Hindlimb muscle (tissue), 1 donor: ENCODE results near the gene DBF4B. TPM values are rescaled to one million over a fixed set of nuclear protein-coding genes. Genes with fewer than 3 reads are reported as not detected.
A peak's percentile ranks its signal among the peaks of the same experiment; 100 is the strongest.
"Not testable (repeated sequence)": the region's sequence is repeated elsewhere in the genome, so short reads cannot be mapped to it uniquely, and the experiment has no call there.

Experiments
- DNase-seq: peaks from one replicate; pipeline ENCODE4 v3.0.0-alpha.2; 2013
- polyA plus RNA-seq: library from polyadenylated mRNA; unstranded; fragments of 120-200 nt; gene quantifications from one replicate; pipeline ENCODE4 v1.2.1, GENCODE V29; 2013; ENCODE audit not compliant: insufficient read length

Gene DBF4B, protein sequence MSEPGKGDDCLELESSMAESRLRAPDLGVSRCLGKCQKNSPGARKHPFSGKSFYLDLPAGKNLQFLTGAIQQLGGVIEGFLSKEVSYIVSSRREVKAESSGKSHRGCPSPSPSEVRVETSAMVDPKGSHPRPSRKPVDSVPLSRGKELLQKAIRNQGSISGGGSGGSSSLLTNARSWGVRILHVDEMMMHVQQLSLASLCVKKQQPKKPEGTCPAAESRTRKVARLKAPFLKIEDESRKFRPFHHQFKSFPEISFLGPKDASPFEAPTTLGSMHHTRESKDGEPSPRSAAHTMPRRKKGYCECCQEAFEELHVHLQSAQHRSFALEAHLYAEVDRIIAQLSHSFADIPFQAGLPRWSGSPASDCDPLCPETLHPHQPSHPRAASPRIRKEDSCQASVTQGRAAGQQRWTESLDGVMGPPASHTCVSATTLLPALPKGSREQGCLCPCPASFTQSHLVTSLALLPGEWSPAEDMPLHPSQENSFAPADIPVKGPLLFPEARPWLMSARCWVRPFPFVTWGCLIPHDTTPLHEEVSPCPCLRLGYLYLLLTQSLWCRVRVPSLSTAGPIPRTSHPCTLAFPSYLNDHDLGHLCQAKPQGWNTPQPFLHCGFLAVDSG
- 8.0 TPM for polyA plus RNA-seq

DNA sequence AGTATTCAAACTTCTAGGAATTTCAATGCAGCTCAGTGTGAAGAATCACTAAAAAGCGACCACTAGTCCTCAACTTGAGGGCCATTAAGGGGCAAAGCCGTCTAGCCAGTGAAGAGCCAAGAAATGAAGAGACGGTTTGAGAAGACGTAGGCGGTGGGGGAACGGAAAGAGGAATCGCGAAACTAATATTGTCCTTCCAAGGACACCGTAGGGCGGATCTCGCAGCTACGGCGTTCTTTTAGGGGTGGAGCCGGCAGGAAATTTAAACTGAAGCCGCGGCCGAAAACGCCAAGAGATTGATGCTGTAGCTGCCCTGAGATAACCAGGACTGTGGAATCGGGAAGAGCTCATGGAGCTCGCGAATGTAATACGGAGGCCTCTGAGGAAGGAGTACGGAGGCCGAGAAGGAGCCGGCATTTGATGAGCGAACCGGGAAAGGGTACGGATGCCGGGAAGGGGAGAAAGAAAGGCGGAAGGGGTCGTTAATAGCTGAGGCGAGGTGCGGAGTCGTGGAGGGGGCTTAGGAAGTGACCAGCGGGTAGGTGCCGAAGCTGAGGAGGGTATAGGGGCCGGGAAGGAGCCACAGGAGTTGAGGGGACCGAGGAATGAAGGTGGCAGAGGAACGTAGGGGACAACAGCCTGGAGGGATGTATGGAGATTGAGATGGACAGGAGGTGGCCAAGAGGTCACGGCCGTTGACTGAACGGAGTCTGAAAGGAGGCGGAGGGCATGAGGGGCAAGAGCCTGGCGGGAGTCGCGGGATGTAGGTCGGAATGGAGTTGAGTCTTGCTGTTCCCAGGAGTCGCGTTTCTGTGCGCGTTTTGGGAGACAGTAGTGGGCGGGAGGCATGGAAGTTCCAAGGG, at the start of gene DBF4B:
Gene DBF4B, plus strand, starts transcription at position 265 of the 863 bp plus-strand sequence. Its CDS starts 156 bp downstream, at position 421.
- peak; percentile 95 for DNase-seq

DNA sequence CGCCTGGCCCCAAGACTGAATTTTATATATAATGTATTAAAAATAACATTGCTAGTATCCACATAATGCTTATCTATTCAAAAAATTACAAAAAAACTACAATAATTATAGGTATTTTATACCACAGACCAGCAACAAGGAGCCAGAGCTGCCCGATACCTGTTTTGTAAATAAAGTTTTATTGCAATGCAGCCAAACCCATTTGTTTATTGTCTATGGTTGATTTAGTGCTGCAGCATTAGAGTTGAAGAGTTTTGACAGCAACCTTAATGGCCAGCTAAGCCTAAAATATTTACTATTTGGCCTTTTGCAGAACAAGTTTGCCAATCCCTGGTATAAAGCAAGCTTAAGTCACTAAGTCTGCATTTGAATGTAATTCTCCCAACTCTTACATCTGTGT, 46.6 kb upstream of the DBF4B start:
- no peak for DNase-seq

DNA sequence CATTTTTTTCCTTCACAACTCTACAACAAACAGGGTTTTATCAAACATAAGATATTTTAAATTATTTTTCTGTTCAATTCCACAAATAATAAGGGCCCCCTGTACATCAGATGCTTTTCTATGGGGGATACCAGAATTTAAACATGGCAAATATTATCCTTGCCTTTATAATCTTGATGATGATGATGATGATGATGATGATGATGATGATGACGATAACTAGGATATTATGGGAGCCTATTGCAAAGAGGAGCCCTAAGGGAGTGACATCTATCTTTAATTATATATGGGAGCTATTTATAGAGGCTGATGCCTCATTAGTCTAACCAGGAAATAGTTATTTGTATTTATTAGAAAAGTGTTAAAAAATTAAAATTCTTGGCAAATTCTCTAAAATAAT, 45.4 kb upstream of the DBF4B start:
- no peak for DNase-seq

DNA sequence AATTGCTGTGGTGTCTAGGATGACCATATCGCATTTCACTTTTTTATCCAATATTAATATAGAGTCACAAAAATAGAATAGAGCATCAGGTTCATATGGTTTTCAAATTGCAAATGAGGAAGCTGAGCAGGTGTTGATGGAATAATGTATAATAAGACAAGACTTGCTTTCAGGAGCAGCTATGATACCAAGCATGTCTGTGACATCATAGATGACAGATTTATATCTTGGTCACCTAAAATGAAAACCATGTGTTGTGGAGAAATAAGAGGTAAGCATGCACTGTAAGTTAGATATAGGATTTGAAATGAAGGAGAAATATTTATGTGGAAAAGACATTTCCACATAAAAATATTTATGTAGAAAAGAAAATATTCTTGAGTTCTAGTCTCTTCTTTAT, 43.6 kb upstream of the DBF4B start:
- DNase-seq, result no peak

DNA sequence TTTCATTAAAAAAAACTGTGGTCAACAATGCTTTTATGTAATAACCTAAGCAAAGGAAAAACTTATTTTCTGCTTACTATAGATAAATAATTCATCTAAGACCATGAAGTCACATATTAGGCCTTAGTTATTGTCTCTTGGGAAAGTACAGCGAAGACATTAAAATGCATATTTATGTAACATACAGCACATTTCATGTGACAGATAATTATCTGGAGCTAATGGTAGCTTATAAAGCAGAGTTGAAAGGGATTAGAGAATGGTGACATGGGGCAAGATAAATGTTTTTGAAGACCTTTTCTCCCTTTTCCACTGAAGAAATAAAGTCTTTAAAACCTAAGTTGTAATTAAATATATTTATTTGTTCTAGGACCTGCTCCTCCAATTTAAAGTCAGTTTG, 42.5 kb upstream of the DBF4B start:
- no peak for DNase-seq

DNA sequence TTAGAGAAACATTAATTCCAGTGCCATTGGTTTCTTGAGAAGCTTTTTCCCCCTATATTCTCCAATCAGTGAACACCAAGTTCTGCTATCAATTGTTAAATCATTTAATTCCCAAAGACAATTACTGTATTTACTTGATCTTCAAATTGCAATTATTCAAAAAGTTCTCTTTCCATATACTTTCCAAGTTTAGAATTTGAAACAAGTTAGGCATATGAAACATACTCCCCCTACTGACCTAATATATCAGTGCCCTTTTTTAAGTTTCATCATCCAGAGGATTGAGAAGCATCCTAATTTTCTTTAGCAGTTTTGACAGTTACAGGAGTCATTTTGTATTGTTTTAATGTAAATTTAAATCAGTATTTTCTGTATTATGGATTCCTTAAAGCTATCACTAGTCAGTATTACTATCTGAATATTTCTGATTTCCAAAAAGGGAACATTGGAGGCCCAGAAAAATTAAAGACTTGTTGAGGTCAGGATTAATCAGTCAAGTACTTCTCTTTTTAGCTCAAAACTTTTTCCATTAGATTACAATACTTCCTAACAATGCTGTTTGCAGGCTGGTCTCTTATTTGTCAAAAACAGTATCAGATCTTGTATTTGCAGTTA, 35.9 kb upstream of the DBF4B start:
- DNase-seq, result no peak

DNA sequence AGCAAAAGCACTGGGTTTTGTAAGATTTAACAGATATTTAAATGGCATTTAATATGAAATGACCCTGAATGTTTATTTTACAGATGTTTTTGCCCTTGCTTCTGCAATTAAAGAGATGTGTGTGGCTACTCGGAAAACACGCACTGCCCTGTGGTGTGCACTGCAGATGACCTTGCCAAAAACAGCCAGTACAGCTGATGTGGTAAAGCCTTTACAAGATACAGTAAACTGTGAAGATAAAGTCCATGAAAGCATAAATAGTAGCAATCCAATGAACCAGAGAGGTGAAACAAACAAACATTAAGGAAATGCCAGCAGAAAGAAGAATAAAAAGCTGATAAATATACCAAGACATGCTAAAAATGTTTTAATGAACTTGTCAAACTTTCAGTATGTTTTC, 34.6 kb upstream of the DBF4B start:
- DNase-seq, result no peak

DNA sequence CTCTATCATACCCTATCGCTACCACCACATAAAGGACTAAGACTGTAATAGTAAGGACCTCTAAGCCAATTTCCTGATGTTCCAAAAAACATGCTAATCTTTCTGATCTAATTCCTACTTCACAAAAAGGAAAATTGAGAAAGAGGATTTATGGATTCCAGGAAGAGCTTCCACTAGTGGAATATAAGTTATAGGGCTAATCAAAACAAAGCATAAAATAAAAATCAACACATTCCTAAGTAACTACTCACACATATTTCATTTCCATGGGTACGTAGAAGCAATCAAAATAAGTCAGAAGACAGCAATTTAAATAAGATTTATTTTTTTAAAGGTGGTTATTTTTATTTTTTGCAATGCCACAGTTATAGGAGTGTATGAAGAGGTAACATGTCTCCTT, 31.3 kb upstream of the DBF4B start:
- DNase-seq, result no peak

DNA sequence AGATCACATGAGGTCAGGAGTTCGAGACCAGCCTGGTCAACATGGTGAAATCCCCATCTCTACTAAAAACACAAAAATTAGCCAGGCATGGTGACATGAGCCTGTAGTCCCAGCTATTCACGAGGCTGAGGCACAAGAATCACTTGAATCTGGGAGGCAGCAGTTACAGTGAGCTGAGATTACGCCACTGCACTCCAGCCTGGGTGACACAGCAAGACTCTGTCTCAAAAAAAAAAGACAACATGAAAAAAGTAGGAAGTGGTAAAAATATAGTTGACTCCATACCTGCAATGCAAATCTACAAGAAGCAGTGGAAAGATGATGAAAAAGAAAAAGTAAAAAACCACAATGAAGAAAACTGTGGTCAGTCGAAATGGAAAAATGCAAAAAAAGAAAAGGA, 25.2 kb upstream of the DBF4B start:
- not testable (repeated sequence) for DNase-seq

DNA sequence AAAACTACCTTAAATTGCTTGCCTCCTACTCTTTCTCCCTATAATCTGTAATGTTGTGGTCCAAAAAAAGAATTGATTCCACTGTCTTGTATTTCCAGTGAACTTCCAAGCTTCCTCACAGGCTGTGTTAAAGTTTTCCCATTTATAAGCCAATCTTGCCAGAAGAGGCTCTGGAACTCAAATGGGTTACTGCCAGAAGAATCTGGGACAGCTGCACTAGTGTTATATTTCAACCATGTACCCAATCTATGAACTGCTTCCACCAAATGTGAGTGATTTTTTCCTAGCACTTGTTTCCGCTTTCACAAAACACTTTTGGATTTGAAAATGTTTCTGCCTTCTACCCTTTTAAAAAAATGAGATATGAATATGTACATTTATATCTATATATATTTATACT, 20.7 kb upstream of the DBF4B start:
- DNase-seq, result peak; percentile 43

DNA sequence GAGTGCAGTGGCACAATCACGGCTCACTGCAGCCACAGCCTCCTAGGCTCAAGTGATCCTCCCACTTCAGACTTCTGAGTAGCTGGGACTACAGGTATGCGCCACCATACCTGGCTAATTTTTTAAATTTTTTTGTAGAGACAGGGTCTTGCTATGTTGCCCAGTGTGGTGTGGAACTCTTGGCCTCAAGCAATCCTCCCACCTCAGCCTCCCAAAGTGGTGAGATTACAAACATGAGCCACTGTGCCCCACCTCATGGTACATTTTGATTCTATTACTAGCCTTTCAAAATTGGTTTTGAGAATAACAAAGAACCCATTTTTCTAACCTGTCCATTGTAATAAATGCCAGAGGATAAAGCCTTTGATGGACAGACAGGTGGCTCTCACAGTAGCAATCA, 20.3 kb upstream of the DBF4B start:
- no peak for DNase-seq

DNA sequence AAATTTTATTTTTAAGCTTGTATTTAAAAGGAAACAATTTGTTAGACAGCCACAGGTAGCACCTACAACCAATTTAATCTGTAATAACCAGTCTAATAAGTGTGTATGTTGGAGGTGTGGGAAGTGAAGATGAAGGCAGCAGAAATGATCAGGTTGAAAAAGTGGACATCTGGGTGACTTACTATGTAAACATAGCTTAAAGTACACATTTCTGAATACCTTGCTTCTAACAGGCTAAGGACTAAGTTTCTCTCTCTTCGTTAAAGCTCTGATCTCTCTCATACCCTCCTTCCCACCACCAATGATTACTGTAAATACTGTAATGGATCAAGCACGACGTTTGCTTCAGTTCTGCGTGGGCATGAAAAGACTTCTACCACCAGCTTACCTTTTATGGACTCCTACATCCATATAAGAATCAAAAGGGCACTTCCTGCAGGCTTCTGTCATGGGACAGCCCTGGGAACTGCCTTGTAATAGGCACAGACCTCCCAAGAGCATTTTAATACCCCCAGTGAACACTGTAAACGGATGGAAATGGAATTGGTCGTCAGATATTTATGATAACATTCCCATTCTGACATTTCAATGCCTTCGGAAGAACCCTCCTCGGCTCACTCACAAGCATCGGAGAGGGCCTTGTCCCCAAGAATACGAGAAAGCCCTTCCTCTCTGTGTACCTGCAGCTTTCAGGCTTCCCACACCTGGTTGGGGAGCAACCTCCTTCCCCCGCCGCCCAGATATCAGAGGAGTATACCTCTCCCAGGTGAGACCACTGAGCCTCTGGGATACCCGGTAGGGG, 19.6 kb upstream of the DBF4B start:
- no peak for DNase-seq

DNA sequence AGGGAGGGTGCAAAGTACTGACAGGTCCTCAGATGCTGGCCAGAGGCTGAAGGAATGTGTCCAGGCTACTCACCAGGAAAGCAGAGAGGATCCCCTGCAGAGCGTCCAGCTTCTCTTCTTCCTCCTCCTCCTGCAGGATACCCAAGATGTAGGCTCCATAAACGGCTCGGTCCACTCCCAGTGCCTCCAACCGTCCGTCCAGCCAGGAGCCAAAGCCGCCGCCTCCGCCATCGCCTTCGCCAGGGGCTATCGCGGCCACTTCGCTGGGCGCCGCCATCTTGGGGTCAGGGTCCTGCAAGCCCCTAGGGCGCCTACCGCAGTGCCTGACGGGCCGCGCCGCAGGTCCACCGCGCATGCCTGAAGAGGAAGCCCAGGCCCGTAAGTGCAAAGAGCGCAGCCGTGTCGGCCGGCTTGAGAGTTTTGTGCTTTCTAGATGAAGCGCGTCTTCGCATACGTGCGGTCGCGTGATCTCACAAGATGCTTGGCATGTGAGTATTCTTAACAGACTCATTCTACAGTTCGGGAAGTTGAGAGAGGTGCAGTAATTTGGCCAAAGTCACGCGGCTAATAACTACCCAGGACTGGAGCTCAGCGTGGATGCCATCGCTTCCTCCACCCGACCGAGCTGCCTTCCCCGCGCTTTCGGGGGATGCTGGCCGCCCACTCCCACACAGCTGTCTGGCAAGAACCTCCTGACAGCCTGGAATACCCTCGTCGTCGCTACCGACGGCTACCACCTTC, 18.8 kb upstream of the DBF4B start, which contains the start of gene CCDC43:
Gene CCDC43, minus strand, starts transcription at position 300 of the 741 bp plus-strand sequence. Its CDS starts 23 bp downstream, at position 277.
- peak; percentile 91 for DNase-seq

DNA sequence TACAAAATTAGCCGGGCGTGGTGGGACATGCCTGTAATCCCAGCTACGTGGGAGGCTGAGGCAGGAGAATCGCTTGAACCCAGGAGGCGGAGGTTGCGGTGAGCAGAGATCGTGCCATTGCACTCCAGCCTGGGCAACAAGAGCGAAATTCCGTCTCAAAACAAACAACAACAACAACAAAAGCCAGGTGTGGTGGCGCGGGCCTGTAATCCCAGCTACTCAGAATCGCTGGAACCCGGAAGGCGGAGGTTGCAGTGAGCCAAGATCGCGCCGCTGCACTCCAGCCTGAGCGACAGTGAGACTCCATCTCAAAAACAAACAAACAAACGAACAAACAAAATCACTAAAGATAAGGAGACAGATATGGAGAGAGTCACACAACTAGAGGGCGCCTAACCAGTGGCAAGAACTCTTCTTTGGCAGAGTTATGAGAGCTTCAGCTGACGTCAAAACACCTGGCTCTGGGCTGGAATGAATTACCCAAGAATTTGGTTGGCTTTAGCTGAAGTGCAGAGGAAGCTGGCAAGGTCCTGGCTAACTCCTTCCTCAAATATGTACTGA, 17.6 kb upstream of the DBF4B start:
- DNase-seq, result not testable (repeated sequence)

DNA sequence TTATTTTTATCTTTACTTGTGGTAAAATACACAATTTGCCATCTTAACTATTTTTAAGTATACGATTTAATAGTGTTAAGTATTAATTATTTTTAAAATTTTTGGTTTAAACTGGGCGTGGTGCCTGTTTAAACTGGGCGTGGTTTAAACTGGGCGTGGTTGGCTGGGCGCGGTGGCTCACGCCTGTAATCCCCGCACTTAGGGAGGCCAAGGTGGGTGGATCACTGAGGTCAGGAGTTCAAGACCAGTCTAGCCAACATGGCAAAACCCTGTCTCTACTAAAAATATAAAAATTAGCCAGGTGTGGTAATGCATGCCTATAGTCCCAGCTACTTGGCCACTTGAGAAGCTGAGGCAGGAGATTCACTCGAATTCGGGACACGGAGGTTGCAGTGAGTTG, 14.9 kb upstream of the DBF4B start:
- DNase-seq, result no peak

DNA sequence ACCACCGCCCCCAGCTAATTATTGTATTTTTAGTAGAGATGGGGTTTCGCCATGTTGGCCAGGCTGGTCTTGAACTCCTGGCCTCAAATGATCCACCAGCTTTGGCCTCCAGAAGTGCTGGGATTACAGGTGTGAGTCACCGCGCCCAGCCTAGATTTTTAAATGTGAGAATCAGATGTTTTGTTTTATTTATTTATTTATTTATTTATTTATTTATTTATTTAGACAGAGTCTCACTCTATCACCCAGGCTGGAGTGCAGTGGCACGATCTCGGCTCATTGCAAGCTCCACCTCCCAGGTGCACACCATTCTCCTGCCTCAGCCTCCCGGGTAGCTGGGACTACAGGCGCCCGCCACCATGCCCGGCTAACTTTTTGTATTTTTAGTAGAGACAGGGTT, 8.2 kb upstream of the DBF4B start:
- not testable (repeated sequence) for DNase-seq

DNA sequence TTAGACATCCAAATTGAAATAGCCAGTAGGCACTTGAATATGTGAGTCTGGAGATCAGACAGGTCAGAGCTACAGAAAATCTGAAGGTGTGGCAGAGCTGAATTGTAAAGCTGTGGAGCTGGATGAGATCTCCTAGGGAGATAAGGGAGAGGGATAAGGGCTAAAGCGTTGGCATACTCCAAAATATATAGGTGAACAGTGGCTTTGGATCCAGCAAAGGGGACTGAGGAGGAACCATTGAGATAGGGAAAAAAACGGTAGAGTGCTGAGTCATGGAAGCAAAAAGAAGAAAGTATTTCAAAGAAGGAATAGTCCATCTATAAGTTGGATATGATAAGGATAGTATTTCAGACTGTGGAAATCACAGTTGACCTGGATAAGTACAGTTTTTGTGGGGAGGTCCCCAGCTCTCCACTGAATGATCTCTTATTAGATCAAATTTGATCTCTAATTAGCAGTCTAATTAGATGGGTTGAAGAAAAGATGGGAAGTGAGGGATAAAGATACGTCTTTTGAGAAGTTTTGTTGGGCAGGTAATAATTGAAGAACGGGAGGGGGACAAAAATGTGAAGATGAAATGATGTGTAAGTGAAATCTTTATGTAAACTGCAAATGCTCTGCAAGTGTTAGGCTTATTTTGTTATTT, 587 bp upstream of the DBF4B start:
- no peak for DNase-seq

DNA sequence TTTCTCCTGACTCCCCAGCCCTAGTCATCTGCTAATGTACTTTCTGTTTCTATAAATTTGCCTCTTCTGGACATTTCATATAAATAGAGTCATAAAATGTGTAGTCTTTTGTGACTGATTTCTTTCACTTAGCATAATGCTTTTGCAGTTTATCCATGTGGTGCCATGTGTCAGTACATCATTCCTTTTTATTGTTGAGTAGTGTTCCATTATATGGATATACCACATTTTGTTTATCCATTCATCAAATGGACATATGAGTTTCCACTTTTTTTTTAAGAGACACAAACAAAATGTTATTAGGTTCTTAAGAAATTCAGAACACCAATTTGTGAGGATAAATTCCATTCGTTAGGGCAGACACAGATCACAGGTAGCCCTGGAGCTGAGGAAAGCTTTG, 11.0 kb downstream of the DBF4B start:
- DNase-seq, result no peak

DNA sequence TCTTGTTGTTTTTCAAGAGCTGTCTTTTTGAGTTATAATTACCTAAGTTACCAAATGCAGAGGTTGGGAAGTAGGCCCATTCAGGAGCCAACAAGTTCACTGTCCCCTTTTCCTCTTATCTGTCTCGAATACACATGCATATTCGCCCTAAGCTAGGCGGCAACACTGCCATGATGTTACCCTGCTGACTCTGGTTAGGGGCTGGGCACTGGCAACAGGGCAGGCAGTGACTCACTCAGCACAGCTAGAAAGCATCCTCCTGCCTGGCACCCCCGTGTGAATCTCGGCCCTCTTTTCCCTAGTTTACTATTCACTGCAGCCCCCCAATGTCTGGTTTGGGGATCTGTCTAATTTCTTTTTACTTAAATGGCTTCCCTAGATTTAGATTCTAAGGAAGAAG, 13.8 kb downstream of the DBF4B start:
- no peak for DNase-seq

DNA sequence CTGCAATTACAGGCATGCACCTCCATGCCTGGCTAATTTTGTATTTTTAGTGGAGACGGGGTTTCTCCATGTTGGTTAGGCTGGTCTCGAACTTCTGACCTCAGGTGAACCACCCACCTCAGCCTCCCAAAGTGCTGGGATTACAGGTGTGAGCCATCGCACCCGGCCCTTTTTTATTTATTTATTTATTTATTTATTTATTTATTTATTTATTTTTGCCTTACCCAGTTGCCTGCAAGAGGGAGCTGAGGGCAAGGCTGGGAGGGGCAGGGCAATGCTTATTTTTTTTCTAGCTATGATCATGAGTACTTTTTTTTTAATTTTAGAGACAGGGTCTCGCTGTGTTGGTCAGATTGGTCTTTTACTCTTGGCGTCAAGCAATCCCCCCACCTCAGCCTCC, 17.7 kb downstream of the DBF4B start:
- DNase-seq, result not testable (repeated sequence)
